WTC11 (cell line): ENCODE results near the gene DCAF10.

ENCODE experiments used
- ATF3 ChIP-seq: sonication (generic); formaldehyde crosslinking; conservative IDR thresholded peaks from 2 replicates; pipeline ENCODE4 v1.8.1; 2022; ENCODE audit warnings: mild to moderate bottlenecking, missing genetic modification reagents
- CTCF ChIP-seq: fragments of 200-600 bp; IDR thresholded peaks from 2 replicates; pipeline ENCODE4 v1.8.0; 2022; ENCODE audit warnings: antibody characterized with exemption
- FOXP1 ChIP-seq: sonication (generic); formaldehyde crosslinking; IDR thresholded peaks from 2 replicates; pipeline ENCODE4 v1.8.0; 2022; ENCODE audit warnings: missing genetic modification reagents, mild to moderate bottlenecking, moderate library complexity, borderline replicate concordance
- MLX ChIP-seq: sonication (generic); formaldehyde crosslinking; IDR thresholded peaks from 2 replicates; pipeline ENCODE4 v1.8.1; 2023; ENCODE audit warnings: mild to moderate bottlenecking, missing genetic modification reagents, moderate library complexity
- NFE2L1 ChIP-seq: sonication (generic); formaldehyde crosslinking; IDR thresholded peaks from 2 replicates; pipeline ENCODE4 v1.8.1; 2023; ENCODE audit warnings: missing genetic modification reagents
- NFYB ChIP-seq: sonication (generic); formaldehyde crosslinking; conservative IDR thresholded peaks from 2 replicates; pipeline ENCODE4 v1.8.0; 2022; ENCODE audit warnings: low read depth, missing genetic modification reagents
- USF2 ChIP-seq: sonication (generic); formaldehyde crosslinking; IDR thresholded peaks from 2 replicates; pipeline ENCODE4 v1.8.1; 2023; ENCODE audit warnings: mild to moderate bottlenecking, missing genetic modification reagents, moderate library complexity
- ZNF138 ChIP-seq: sonication (generic); formaldehyde crosslinking; conservative IDR thresholded peaks from 2 replicates; pipeline ENCODE4 v1.8.1; 2022; ENCODE audit warnings: mild to moderate bottlenecking, moderate library complexity, missing genetic modification reagents

- TF ChIP-seq CTCF = no peak
- TF ChIP-seq ZNF138 = no peak
- no peak for TF ChIP-seq USF2 (CRISPR knock-in tag)
- TF ChIP-seq NFE2L1 (CRISPR knock-in tag) = no peak
- TF ChIP-seq ATF3 (CRISPR knock-in tag) = no peak
- no peak for TF ChIP-seq NFYB
- no peak for TF ChIP-seq FOXP1 (CRISPR knock-in tag)
- TF ChIP-seq MLX (CRISPR knock-in tag) = no peak
Observed at GRCh38 chr9:37761511-37761910, 39.1 kb upstream of the DCAF10 start.
